Esophagus muscularis mucosa (tissue), 4 donors: Measurements from ENCODE around the gene SEM1.

Source experiments
- CTCF ChIP-seq, 3 experiments: fragments of 200-600 bp in 2 of 3; fragments of 450-650 bp in 1 of 3; sonication (generic) in 2 of 3; IDR thresholded peaks; one replicate each; pipeline ENCODE4 v1.5.1; 2017 to 2019; ENCODE audit warnings: antibody characterized with exemption in 3 of 3, mild to moderate bottlenecking in 2 of 3, moderate library complexity in 1 of 3
- EP300 ChIP-seq: sonication (generic); formaldehyde crosslinking; IDR thresholded peaks from one replicate; pipeline ENCODE4 v1.6.1; 2017; ENCODE audit warnings: antibody characterized with exemption
- POLR2A ChIP-seq: fragments of 450-650 bp; IDR thresholded peaks from one replicate; pipeline ENCODE4 v1.6.1; 2017; ENCODE audit warnings: antibody characterized with exemption, moderate library complexity, mild to moderate bottlenecking, low read depth

- TF ChIP-seq CTCF (IDR thresholded peaks at IDR 0.05) (no peak), POLR2A (no peak), EP300 (no peak)
Observed at GRCh38 chr7:96708872-96709271, 774 bp downstream of the SEM1 start.
